HCT116 (cell line): ENCODE results near the gene GLRA2. TPM values are rescaled to one million over a fixed set of nuclear protein-coding genes. Genes with fewer than 3 reads are reported as not detected.

Source experiments
- ATAC-seq: fragments of 200-7000 bp; cut with Tn5 transposase; 2 replicates; pipeline ENCODE4 v1.9.1; 2020; ENCODE audit warnings: mild to moderate bottlenecking, moderate library complexity
- BruUV-seq: library from RNA; stranded (reverse); fragments of 400-500 nt; replicated peaks from 2 replicates; lab custom pipeline; 2021; lab: Mats Ljungman, UMichigan
- CTCF ChIA-PET: fragments of 300-600 bp; sonication (Branson Sonifier 250); formaldehyde crosslinking; loops from one replicate; lab custom pipeline; 2021; ENCODE audit warnings: antibody characterized with exemption; lab: Charles Lee
- POLR2A ChIA-PET: fragments of 300-600, 350-600 bp; sonication (Branson Sonifier 250); formaldehyde crosslinking; loops from one replicate; lab custom pipeline; 2021; ENCODE audit warnings: antibody characterized with exemption; lab: Charles Lee
- RAD21 ChIA-PET, 2 experiments: fragments of 300-600 bp; sonication (Branson Sonifier 250); formaldehyde crosslinking; loops; one replicate each; lab custom pipeline; 2023; ENCODE audit warnings: low total read pairs in 2 of 2; ENCODE audit not compliant: uncharacterized antibody in 2 of 2, unreplicated experiment in 2 of 2, low non-redundant PET in 1 of 2; lab: Charles Lee
- DNase-seq: peaks from one replicate; pipeline ENCODE4 v3.0.0-alpha.2; 2010; ENCODE audit warnings: low read depth, low spot score
- H2AFZ ChIP-seq: fragments of 200-600 bp; shearing (Covaris generic), sonication (generic); 2 replicates; pipeline ENCODE4 v1.6.1; 2017; ENCODE audit warnings: low read depth, mixed run types, mixed read lengths, antibody characterized with exemption, low read length; ENCODE audit not compliant: poor library complexity, severe bottlenecking
- H3K27ac ChIP-seq: 2 replicates; pipeline ENCODE4 v1.5.1; 2012; ENCODE audit warnings: low read depth, low read length
- H3K27me3 ChIP-seq: fragments of 200-600 bp; sonication (generic); 2 replicates; pipeline ENCODE4 v1.6.1; 2016; ENCODE audit warnings: mixed run types, low read length, mixed read lengths; ENCODE audit not compliant: insufficient read depth
- H3K36me3 ChIP-seq, 2 experiments: fragments of 200-500 bp in 1 of 2; fragments of 200-600 bp in 1 of 2; sonication (Bioruptor generic) in 1 of 2; sonication (generic) in 1 of 2; 2 replicates each; pipeline versions ENCODE4 v1.5.1 to v1.6.1; 2014 to 2016; ENCODE audit warnings: low read length in 2 of 2, inconsistent platforms in 1 of 2, mixed read lengths in 1 of 2, mixed run types in 1 of 2; ENCODE audit not compliant: insufficient read depth in 2 of 2, control insufficient read depth in 1 of 2
- H3K4me1 ChIP-seq, 2 experiments: fragments of 200-600 bp in 1 of 2; sonication (generic) in 1 of 2; 2 replicates each; pipeline versions ENCODE4 v1.5.1 to v1.6.1; 2012 to 2017; ENCODE audit warnings: low read length in 2 of 2, inconsistent platforms in 1 of 2, mild to moderate bottlenecking in 1 of 2, mixed read lengths in 1 of 2, mixed run types in 1 of 2, moderate library complexity in 1 of 2; ENCODE audit not compliant: insufficient read depth in 2 of 2, control insufficient read depth in 1 of 2
- H3K4me2 ChIP-seq: fragments of 200-600 bp; sonication (generic); 2 replicates; pipeline ENCODE4 v1.6.1; 2017; ENCODE audit warnings: mixed run types, low read length, mixed read lengths
- H3K4me3 ChIP-seq, 2 experiments: fragments of 200-600 bp in 1 of 2; sonication (generic) in 1 of 2; replicated peaks in 1 of 2; 2 replicates each; pipeline ENCODE4 v1.5.1; 2011 to 2016; ENCODE audit warnings: low read length in 2 of 2, control low read depth in 1 of 2, low read depth in 1 of 2, mild to moderate bottlenecking in 1 of 2, mixed read lengths in 1 of 2, mixed run types in 1 of 2
- H3K79me2 ChIP-seq: fragments of 200-600 bp; sonication (generic); 2 replicates; pipeline ENCODE4 v1.6.1; 2017; ENCODE audit warnings: mild to moderate bottlenecking, mixed run types, low read length, moderate library complexity, mixed read lengths; ENCODE audit not compliant: insufficient read depth
- H3K9ac ChIP-seq: fragments of 200-600 bp; sonication (generic); 2 replicates; pipeline ENCODE4 v1.6.1; 2016; ENCODE audit warnings: low read length, mixed read lengths
- H3K9me2 ChIP-seq: fragments of 200-600 bp; sonication (generic), shearing (Covaris generic); 2 replicates; pipeline ENCODE4 v1.6.1; 2017; ENCODE audit warnings: mixed run types, mild to moderate bottlenecking, moderate library complexity; ENCODE audit not compliant: insufficient read depth
- H3K9me3 ChIP-seq, 2 experiments: fragments of 200-500 bp in 1 of 2; fragments of 200-600 bp in 1 of 2; sonication (Bioruptor generic) in 1 of 2; sonication (generic) in 1 of 2; 2 replicates each; pipeline ENCODE4 v1.6.1; 2014 to 2017; ENCODE audit warnings: low read length in 2 of 2, mixed read lengths in 2 of 2, inconsistent platforms in 1 of 2, low read depth in 1 of 2, mild to moderate bottlenecking in 1 of 2, mixed run types in 1 of 2, moderate library complexity in 1 of 2; ENCODE audit not compliant: control insufficient read depth in 1 of 2, insufficient read depth in 1 of 2
- H4K20me1 ChIP-seq: fragments of 200-600 bp; sonication (generic), shearing (Covaris generic); 2 replicates; pipeline ENCODE4 v1.6.1; 2017; ENCODE audit warnings: mixed run types, mild to moderate bottlenecking, moderate library complexity; ENCODE audit not compliant: insufficient read depth
- CEBPB ChIP-seq: IDR thresholded peaks from 2 replicates; pipeline ENCODE4 v1.6.1; 2012; ENCODE audit warnings: low read depth
- ELF1 ChIP-seq: IDR thresholded peaks from 2 replicates; pipeline ENCODE4 v1.6.1; 2012; ENCODE audit warnings: low read depth, borderline replicate concordance
- EZH2phosphoT487 ChIP-seq: fragments of 200-600 bp; IDR thresholded peaks from 2 replicates; pipeline ENCODE4 v1.6.1; 2018; ENCODE audit warnings: antibody characterized with exemption, borderline replicate concordance
- FOSL1 ChIP-seq: IDR thresholded peaks from 2 replicates; pipeline ENCODE4 v1.6.1; 2012; ENCODE audit warnings: low read depth
- MAX ChIP-seq: IDR thresholded peaks from 2 replicates; pipeline ENCODE4 v1.6.1; 2012
- SIN3A ChIP-seq: IDR thresholded peaks from 2 replicates; pipeline ENCODE4 v1.6.1; 2012; ENCODE audit warnings: low read depth
- SP1 ChIP-seq: IDR thresholded peaks from 2 replicates; pipeline ENCODE4 v1.6.1; 2012; ENCODE audit warnings: low read depth
- SRF ChIP-seq: IDR thresholded peaks from 2 replicates; pipeline ENCODE4 v1.6.1; 2012; ENCODE audit warnings: low read depth
- TCF7L2 ChIP-seq: IDR thresholded peaks from 2 replicates; pipeline ENCODE4 v1.7.0; 2011; ENCODE audit warnings: borderline replicate concordance, inconsistent platforms; ENCODE audit not compliant: insufficient read depth, insufficient read length; ENCODE audit errors: extremely low read depth
- YY1 ChIP-seq: IDR thresholded peaks from 2 replicates; pipeline ENCODE4 v1.6.1; 2011; ENCODE audit warnings: low read length, low read depth, moderate library complexity, mild to moderate bottlenecking; ENCODE audit not compliant: insufficient replicate concordance; ENCODE audit errors: extremely low read depth
- ZBTB33 ChIP-seq: IDR thresholded peaks from 2 replicates; pipeline ENCODE4 v1.6.1; 2011; ENCODE audit warnings: mild to moderate bottlenecking, low read length, moderate library complexity; ENCODE audit not compliant: insufficient replicate concordance; ENCODE audit errors: extremely low read depth
- intact Hi-C: fragments of 100-400 bp; cut with micrococcal nuclease; formaldehyde crosslinking; loops from 2 replicates; pipeline ENCODE4 v1.10.0; 2022
- total RNA-seq: library from RNA; stranded (reverse); gene quantifications from one replicate; pipeline ENCODE4 v1.2.1, GENCODE V29; 2021; ENCODE audit not compliant: unreplicated experiment

The GLRA2 gene
- total RNA-seq, 1 experiment from 2014 or later = not detected

GRCh38 chrX:14584548-14584947 lies 55.2 kb downstream of the GLRA2 start:
- Histone ChIP-seq H2AFZ (no peak overlapping the region), H3K4me1 (no peaks in the 10 kb centered on the region), H3K9me3 (no peaks in the 10 kb centered on the region), H3K79me2 (no peaks in the 10 kb centered on the region), H3K4me3 (no peak overlapping the region), H4K20me1 (no peaks in the 10 kb centered on the region), H3K36me3 (no peaks in the 10 kb centered on the region), H3K27ac (no peak overlapping the region), H3K9ac (no peak overlapping the region), H3K4me2 (no peak overlapping the region), H3K9me2 (no peaks in the 10 kb centered on the region), H3K27me3 (no peaks in the 10 kb centered on the region)
- DNase-seq = no peak
- ChIA-PET CTCF (no interaction called here), RAD21 (no interaction called here), POLR2A (no interaction called here)
- ATAC-seq = no peak
- intact Hi-C loops = no loop called here
- TF ChIP-seq TCF7L2 = no peak
- TF ChIP-seq SP1 = no peak
- no peak for TF ChIP-seq EZH2phosphoT487
- TF ChIP-seq SRF = no peak
- no peak for TF ChIP-seq YY1
- TF ChIP-seq MAX = no peak
- no peak for TF ChIP-seq ZBTB33
- TF ChIP-seq CEBPB = no peak
- TF ChIP-seq SIN3A = no peak
- TF ChIP-seq FOSL1 = no peak
- TF ChIP-seq ELF1 = no peak
- BruUV-seq = no TSS peak
